HG03432 (cell line): ENCODE data around the gene ACSBG1.
A peak's percentile ranks its signal among the peaks of the same experiment; 100 is the strongest.
"Not testable (repeated sequence)": the region's sequence is repeated elsewhere in the genome, so short reads cannot be mapped to it uniquely, and the experiment has no call there.

Experiments used
- ATAC-seq: cut with Tn5 transposase; IDR thresholded peaks from one replicate; pipeline ENCODE4 v1.9.1; 2021; ENCODE audit warnings: mild to moderate bottlenecking, moderate library complexity; ENCODE audit not compliant: unreplicated experiment

The ACSBG1 gene

GRCh38 chr15:78251136-78251535 is 16.8 kb upstream of the ACSBG1 start:
- ATAC-seq = no peak

GRCh38 chr15:78249131-78249530 is 14.8 kb upstream of the ACSBG1 start:
- ATAC-seq = no peak

- ATAC-seq = no peak
Observed at GRCh38 chr15:78247911-78248310, 13.5 kb upstream of the ACSBG1 start.

- ATAC-seq = not testable (repeated sequence)
Observed at GRCh38 chr15:78245976-78246620, 11.7 kb upstream of the ACSBG1 start.

- ATAC-seq = not testable (repeated sequence)
Observed at GRCh38 chr15:78245392-78245791, 11.0 kb upstream of the ACSBG1 start.

- no peak for ATAC-seq
Observed at GRCh38 chr15:78244893-78245292, 10.5 kb upstream of the ACSBG1 start.

GRCh38 chr15:78244101-78244500 is 9.7 kb upstream of the ACSBG1 start:
- ATAC-seq = no peak

GRCh38 chr15:78243491-78243941 is 9.2 kb upstream of the ACSBG1 start:
- ATAC-seq = no peak

- no peak for ATAC-seq
Observed at GRCh38 chr15:78243058-78243457, 8.7 kb upstream of the ACSBG1 start.

- ATAC-seq = no peak
Observed at GRCh38 chr15:78242128-78242527, 7.8 kb upstream of the ACSBG1 start.

GRCh38 chr15:78241017-78241416 is 6.7 kb upstream of the ACSBG1 start:
- peak; percentile 57 for ATAC-seq

GRCh38 chr15:78239811-78240210 is 5.4 kb upstream of the ACSBG1 start:
- ATAC-seq = no peak

GRCh38 chr15:78237146-78237545 is 2.8 kb upstream of the ACSBG1 start:
- no peak for ATAC-seq

GRCh38 chr15:78236491-78236890 is 2.1 kb upstream of the ACSBG1 start:
- no peak for ATAC-seq

GRCh38 chr15:78233496-78233895 is 869 bp downstream of the ACSBG1 start:
- no peak for ATAC-seq

GRCh38 chr15:78232951-78233350 is 1.4 kb downstream of the ACSBG1 start:
- no peak for ATAC-seq

- ATAC-seq = no peak
Observed at GRCh38 chr15:78229431-78230406, 4.6 kb downstream of the ACSBG1 start.

GRCh38 chr15:78228356-78228996 is 5.9 kb downstream of the ACSBG1 start:
- no peak for ATAC-seq

- ATAC-seq = peak; percentile 52
Observed at GRCh38 chr15:78225783-78226541, 8.4 kb downstream of the ACSBG1 start.

GRCh38 chr15:78224023-78224411 is 10.3 kb downstream of the ACSBG1 start:
- no peak for ATAC-seq
